A673 (cell line): ENCODE data around the gene DOCK4.
A peak's percentile ranks its signal among the peaks of the same experiment; 100 is the strongest.

ENCODE experiments used
- EZH2 ChIP-seq: fragments of 200-600 bp; sonication (generic); IDR thresholded peaks from 2 replicates; pipeline ENCODE4 v1.6.1; 2017; ENCODE audit warnings: borderline replicate concordance, low read depth, mild to moderate bottlenecking, mixed read lengths, antibody characterized with exemption, low read length; ENCODE audit not compliant: poor library complexity, severe bottlenecking
- TF ChIP-seq, protein P1 (sequence below): fragments of 300-800, 200-600 bp; sonication (generic); conservative IDR thresholded peaks from 2 replicates; pipeline ENCODE4 v1.5.1; 2017; ENCODE audit warnings: low read depth, mild to moderate bottlenecking, antibody characterized with exemption, low read length, moderate library complexity, mixed read lengths

DNA sequence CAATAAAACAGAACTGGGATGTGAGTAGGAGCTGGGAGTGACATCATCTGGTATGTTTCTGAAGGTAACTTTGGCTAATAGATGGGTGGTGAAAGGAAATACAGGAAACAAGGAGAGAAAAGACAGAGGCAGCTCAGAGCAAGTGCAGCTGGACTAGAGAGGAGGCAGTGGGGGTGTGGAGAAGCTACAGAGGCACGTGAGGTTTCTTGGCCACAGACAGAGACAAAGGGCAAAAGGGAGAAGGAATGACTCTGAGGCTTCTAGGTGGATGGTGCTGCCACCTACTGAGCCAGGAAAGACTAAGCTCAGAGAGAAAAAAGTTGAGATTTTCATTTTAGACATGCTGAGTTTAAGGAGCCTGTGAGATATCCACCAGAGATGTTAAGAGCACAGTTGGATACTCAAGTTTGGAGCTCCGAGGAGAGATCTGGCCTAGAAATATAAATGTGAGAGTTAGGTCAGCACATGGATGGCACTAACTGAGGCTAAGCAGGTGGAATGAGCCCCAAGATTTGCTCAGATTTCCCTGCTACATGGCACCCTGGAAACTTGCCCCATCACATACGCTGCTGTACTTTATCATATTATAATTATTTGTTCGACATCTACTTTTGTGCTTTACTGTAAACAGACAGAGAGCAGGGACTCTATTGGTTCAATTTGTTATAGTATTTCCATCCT is 350.9 kb downstream of the DOCK4 start:
- TF ChIP-seq, protein P1, sequence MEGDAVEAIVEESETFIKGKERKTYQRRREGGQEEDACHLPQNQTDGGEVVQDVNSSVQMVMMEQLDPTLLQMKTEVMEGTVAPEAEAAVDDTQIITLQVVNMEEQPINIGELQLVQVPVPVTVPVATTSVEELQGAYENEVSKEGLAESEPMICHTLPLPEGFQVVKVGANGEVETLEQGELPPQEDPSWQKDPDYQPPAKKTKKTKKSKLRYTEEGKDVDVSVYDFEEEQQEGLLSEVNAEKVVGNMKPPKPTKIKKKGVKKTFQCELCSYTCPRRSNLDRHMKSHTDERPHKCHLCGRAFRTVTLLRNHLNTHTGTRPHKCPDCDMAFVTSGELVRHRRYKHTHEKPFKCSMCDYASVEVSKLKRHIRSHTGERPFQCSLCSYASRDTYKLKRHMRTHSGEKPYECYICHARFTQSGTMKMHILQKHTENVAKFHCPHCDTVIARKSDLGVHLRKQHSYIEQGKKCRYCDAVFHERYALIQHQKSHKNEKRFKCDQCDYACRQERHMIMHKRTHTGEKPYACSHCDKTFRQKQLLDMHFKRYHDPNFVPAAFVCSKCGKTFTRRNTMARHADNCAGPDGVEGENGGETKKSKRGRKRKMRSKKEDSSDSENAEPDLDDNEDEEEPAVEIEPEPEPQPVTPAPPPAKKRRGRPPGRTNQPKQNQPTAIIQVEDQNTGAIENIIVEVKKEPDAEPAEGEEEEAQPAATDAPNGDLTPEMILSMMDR = peak; percentile 74
- no peak for TF ChIP-seq EZH2
